CD14-positive monocyte (primary cell): ENCODE results near the gene ICAM3. TPM values are rescaled to one million over a fixed set of nuclear protein-coding genes. Genes with fewer than 3 reads are reported as not detected.

ENCODE experiments used
- DNase-seq, 3 donors: peaks; one replicate each; pipeline ENCODE4 v3.0.0-alpha.2; 2011 to 2022
- H2AFZ ChIP-seq: 2 replicates; pipeline ENCODE4 v1.6.0; 2012; ENCODE audit warnings: mild to moderate bottlenecking, low read depth, low read length, inconsistent platforms; ENCODE audit not compliant: insufficient read depth, poor library complexity, severe bottlenecking
- H3K27ac ChIP-seq, 2 donors: 1 replicate in 1 of 2; 2 replicates in 1 of 2; pipeline ENCODE4 v1.5.1; 2012 to 2013; ENCODE audit warnings: low read length in 2 of 2, control low read depth in 1 of 2, inconsistent platforms in 1 of 2, low read depth in 1 of 2, mild to moderate bottlenecking in 1 of 2
- H3K27me3 ChIP-seq, 2 donors: one replicate each; pipeline versions ENCODE4 v1.6.0 to v1.6.1; 2011 to 2013; ENCODE audit warnings: low read length in 2 of 2; ENCODE audit not compliant: control insufficient read depth in 2 of 2, insufficient read depth in 2 of 2
- H3K36me3 ChIP-seq, 2 donors: replicated peaks in 1 of 2; 1 replicate in 1 of 2; 2 replicates in 1 of 2; pipeline versions ENCODE4 v1.5.1 to v1.6.1; 2012 to 2013; ENCODE audit warnings: low read length in 2 of 2, control low read depth in 1 of 2, inconsistent platforms in 1 of 2, mild to moderate bottlenecking in 1 of 2; ENCODE audit not compliant: insufficient read depth in 2 of 2, control insufficient read depth in 1 of 2
- H3K4me1 ChIP-seq, 2 donors: 1 replicate in 1 of 2; 2 replicates in 1 of 2; pipeline versions ENCODE4 v1.5.1 to v1.6.1; 2012 to 2013; ENCODE audit warnings: low read length in 2 of 2, control low read depth in 1 of 2, inconsistent platforms in 1 of 2, mild to moderate bottlenecking in 1 of 2, moderate library complexity in 1 of 2; ENCODE audit not compliant: insufficient read depth in 2 of 2, control insufficient read depth in 1 of 2
- H3K4me2 ChIP-seq: replicated peaks from 2 replicates; pipeline ENCODE3; 2012; ENCODE audit warnings: low read length, moderate library complexity, mild to moderate bottlenecking; ENCODE audit not compliant: poor library complexity, severe bottlenecking; ENCODE audit errors: extremely low read depth
- H3K4me3 ChIP-seq, 3 experiments: fragments of 200-600 bp in 1 of 3; sonication (generic) in 1 of 3; replicated peaks in 1 of 3; 1 replicate in 2 of 3; 2 replicates in 1 of 3; pipeline ENCODE4 v1.5.1; 2011 to 2013; ENCODE audit warnings: low read length in 3 of 3, mild to moderate bottlenecking in 3 of 3, control low read depth in 2 of 3, low read depth in 2 of 3, inconsistent platforms in 1 of 3, moderate library complexity in 1 of 3
- H3K79me2 ChIP-seq: 2 replicates; pipeline ENCODE4 v1.6.0; 2012; ENCODE audit warnings: mild to moderate bottlenecking, control low read depth, inconsistent platforms, low read length, moderate library complexity; ENCODE audit not compliant: insufficient read depth
- H3K9ac ChIP-seq: 2 replicates; pipeline ENCODE4 v1.6.0; 2017; ENCODE audit warnings: low read length, mild to moderate bottlenecking; ENCODE audit not compliant: insufficient read depth, poor library complexity, severe bottlenecking
- H3K9me3 ChIP-seq, 2 donors: replicated peaks in 1 of 2; 1 replicate in 1 of 2; 2 replicates in 1 of 2; pipeline versions ENCODE4 v1.5.1 to v1.6.1; 2012 to 2013; ENCODE audit warnings: low read length in 2 of 2, control low read depth in 1 of 2; ENCODE audit not compliant: control insufficient read depth in 1 of 2, insufficient read depth in 1 of 2
- H4K20me1 ChIP-seq: 2 replicates; pipeline ENCODE4 v1.6.0; 2012; ENCODE audit warnings: mild to moderate bottlenecking, low read length, control low read depth, moderate library complexity; ENCODE audit not compliant: insufficient read depth
- H3K27ac Mint-ChIP-seq, 7 donors: one replicate each; pipeline ENCODE4 v1.8.0; 2020; ENCODE audit warnings: mild to moderate bottlenecking in 7 of 7, mixed read lengths in 7 of 7, moderate library complexity in 6 of 7, inconsistent platforms in 2 of 7
- H3K27me3 Mint-ChIP-seq, 3 donors: one replicate each; pipeline ENCODE4 v1.8.0; 2021 to 2022; ENCODE audit warnings: low read depth in 3 of 3, mild to moderate bottlenecking in 3 of 3, mixed read lengths in 3 of 3, moderate library complexity in 3 of 3, inconsistent platforms in 1 of 3
- H3K36me3 Mint-ChIP-seq, 2 donors: one replicate each; pipeline ENCODE4 v1.8.0; 2020; ENCODE audit warnings: mixed read lengths in 2 of 2, inconsistent platforms in 1 of 2, mild to moderate bottlenecking in 1 of 2
- H3K4me1 Mint-ChIP-seq: one replicate; pipeline ENCODE4 v1.8.0; 2020; ENCODE audit warnings: mild to moderate bottlenecking, mixed read lengths
- H3K4me3 Mint-ChIP-seq, 2 donors: one replicate each; pipeline ENCODE4 v1.8.0; 2020; ENCODE audit warnings: mild to moderate bottlenecking in 2 of 2, mixed read lengths in 2 of 2, moderate library complexity in 1 of 2
- H3K9me3 Mint-ChIP-seq, 7 donors: one replicate each; pipeline ENCODE4 v1.8.0; 2020 to 2022; ENCODE audit warnings: mixed read lengths in 7 of 7, mild to moderate bottlenecking in 6 of 7, moderate library complexity in 6 of 7, inconsistent platforms in 2 of 7
- WGBS: methylation state at CpG from one replicate; pipeline ENCODE4 v1.1.5; 2013; ENCODE audit warnings: missing lambda C conversion rate; ENCODE audit not compliant: insufficient coverage; 5-methylcytosine and 5-hydroxymethylcytosine counted together
- intact Hi-C, 2 donors: fragments of 100-400 bp; cut with micrococcal nuclease; formaldehyde crosslinking; loops; one replicate each; pipeline versions ENCODE4 v1.15.0 to v1.15.1; 2023
- polyA plus RNA-seq, 3 donors: library from polyadenylated mRNA; depleted of rRNA in 1 of 3; unstranded in 2 of 3; stranded (reverse) in 1 of 3; fragments of 300-500 nt in 2 of 3; fragments of >200 nt in 1 of 3; fragmentation: Illumina TruSeq in 2 of 3; gene quantifications; 1 replicate in 2 of 3; 2 replicates in 1 of 3; pipeline ENCODE4 v1.2.3, GENCODE V29; 2012 to 2021
- TF ChIP-seq, protein P1 (sequence below): fragments of 200-600 bp; IDR thresholded peaks from one replicate; pipeline ENCODE4 v1.8.0; 2022; ENCODE audit warnings: antibody characterized with exemption, mild to moderate bottlenecking

The ICAM3 gene
- polyA plus RNA-seq, 3 donors, result 189 to 234 (median 198) TPM

- H3K27ac ChIP-seq, result no peak overlapping the region
- H3K9me3 ChIP-seq, result no peaks in the 10 kb centered on the region
- no peak for DNase-seq
- TF ChIP-seq, protein P1, sequence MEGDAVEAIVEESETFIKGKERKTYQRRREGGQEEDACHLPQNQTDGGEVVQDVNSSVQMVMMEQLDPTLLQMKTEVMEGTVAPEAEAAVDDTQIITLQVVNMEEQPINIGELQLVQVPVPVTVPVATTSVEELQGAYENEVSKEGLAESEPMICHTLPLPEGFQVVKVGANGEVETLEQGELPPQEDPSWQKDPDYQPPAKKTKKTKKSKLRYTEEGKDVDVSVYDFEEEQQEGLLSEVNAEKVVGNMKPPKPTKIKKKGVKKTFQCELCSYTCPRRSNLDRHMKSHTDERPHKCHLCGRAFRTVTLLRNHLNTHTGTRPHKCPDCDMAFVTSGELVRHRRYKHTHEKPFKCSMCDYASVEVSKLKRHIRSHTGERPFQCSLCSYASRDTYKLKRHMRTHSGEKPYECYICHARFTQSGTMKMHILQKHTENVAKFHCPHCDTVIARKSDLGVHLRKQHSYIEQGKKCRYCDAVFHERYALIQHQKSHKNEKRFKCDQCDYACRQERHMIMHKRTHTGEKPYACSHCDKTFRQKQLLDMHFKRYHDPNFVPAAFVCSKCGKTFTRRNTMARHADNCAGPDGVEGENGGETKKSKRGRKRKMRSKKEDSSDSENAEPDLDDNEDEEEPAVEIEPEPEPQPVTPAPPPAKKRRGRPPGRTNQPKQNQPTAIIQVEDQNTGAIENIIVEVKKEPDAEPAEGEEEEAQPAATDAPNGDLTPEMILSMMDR, result no peak
- H3K36me3 ChIP-seq, result peaks cover 83 to 91% of the 10 kb centered on the region in 2 donors
- H4K20me1 ChIP-seq, result peaks cover 22% of the 10 kb centered on the region
- no peaks in the 10 kb centered on the region for H3K27me3 ChIP-seq
- Mint-ChIP-seq H3K27me3 (no peaks in the 10 kb centered on the region), H3K36me3 (peaks cover 64 to 90% of the 10 kb centered on the region in 2 donors), H3K9me3 (peaks cover 0 to 7% (median 0%) of the 10 kb centered on the region in 7 donors), H3K4me1 (no peaks in the 10 kb centered on the region), H3K4me3 (no peak overlapping the region), H3K27ac (peak overlapping the region in 4 of 7 donors; percentile 55 to 75 (median 62))
- H3K4me3 ChIP-seq, result no peak overlapping the region
- no peak overlapping the region for H3K4me2 ChIP-seq
- H2AFZ ChIP-seq, result no peak overlapping the region
- 97% methylated on average over 28 of the region's 32 CpGs for WGBS
- H3K79me2 ChIP-seq, result peaks cover 9% of the 10 kb centered on the region
- H3K9ac ChIP-seq, result no peak overlapping the region
- intact Hi-C loops, result no loop called here
- no peaks in the 10 kb centered on the region for H3K4me1 ChIP-seq
Measured at GRCh38 chr19:10353793-10354391, 14.5 kb upstream of the ICAM3 start.

DNA sequence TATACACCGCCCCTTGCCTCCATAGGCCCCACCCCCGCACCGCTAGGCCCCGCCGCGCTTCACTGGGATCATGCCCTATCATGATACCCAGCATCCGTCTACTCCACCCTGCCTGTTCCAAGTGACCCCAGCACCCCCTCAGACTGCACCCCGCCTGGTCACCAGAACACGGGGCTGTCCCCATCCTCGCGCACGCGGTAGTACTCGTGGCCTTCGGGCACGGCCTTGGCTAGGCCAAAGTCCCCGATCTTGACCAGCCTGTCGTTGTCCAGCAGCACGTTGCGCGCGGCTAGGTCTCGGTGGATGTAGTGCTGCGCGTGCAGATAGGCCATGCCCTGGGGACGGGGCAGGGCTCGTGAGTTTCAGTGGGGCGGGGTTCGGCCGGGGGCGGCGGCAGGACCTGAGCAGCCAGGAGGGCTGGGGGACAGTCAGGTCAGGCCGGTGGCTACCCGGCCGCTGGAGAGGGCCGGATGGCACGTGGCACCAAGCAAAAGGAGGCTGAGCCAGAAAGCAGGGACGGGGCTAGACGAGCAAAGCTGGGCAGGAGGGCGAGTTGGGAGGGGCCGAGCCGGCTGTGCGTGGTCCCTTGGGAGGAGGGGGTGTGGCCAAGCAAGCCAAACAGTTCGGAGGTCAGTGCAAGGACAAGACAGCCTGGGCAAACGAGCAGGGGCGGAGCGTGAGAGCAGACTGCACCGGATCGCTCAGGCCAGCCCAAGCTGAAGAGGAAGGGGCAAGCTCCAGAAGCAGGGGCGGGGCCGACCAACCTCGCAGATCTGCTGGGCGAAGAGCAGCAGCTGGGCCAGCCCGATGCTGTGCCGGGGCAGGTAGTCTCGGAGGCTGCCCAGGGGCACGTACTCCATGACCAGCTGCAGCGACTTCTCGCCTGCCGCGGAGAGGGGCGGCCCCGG lies 13.6 kb upstream of the ICAM3 start:
- DNase-seq, result no peak
- Histone ChIP-seq H3K27ac (peak overlapping the region in 1 of 2 donors; percentile 36), H3K36me3 (peaks cover 75 to 82% of the 10 kb centered on the region in 2 donors), H3K4me2 (no peak overlapping the region), H2AFZ (no peak overlapping the region), H3K4me3 (no peak overlapping the region), H3K79me2 (peaks cover 9% of the 10 kb centered on the region), H3K4me1 (no peaks in the 10 kb centered on the region), H3K27me3 (no peaks in the 10 kb centered on the region), H3K9ac (no peak overlapping the region), H4K20me1 (peaks cover 22% of the 10 kb centered on the region), H3K9me3 (no peaks in the 10 kb centered on the region)
- Mint-ChIP-seq H3K27ac (peak overlapping the region in 3 of 7 donors; percentile 54 to 61 (median 55)), H3K4me3 (no peak overlapping the region), H3K9me3 (peaks cover 0 to 7% (median 0%) of the 10 kb centered on the region in 7 donors), H3K4me1 (no peaks in the 10 kb centered on the region), H3K36me3 (peaks cover 60 to 88% of the 10 kb centered on the region in 2 donors), H3K27me3 (no peaks in the 10 kb centered on the region)
- TF ChIP-seq, protein P1, result no peak
- WGBS, result 98% methylated on average over 63 of the region's 63 CpGs
- intact Hi-C loops, result no loop called here
